H1 (cell line): ENCODE data around the gene PRTN3. TPM values are rescaled to one million over a fixed set of nuclear protein-coding genes. Genes with fewer than 3 reads are reported as not detected.

Source experiments
- CTCF ChIA-PET: fragments of 300-600 bp; sonication (Branson Sonifier 250); formaldehyde crosslinking; loops from one replicate; lab custom pipeline; 2021; ENCODE audit not compliant: partially characterized antibody; lab: Charles Lee
- POLR2A ChIA-PET: fragments of 300-600 bp; sonication (Branson Sonifier 250); formaldehyde crosslinking; loops from one replicate; lab custom pipeline; 2021; ENCODE audit warnings: inconsistent platforms; ENCODE audit not compliant: partially characterized antibody; lab: Charles Lee
- DNase-seq, 2 experiments: peaks; one replicate each; pipeline versions ENCODE4 v3.0.0 to v3.0.0-alpha.2; 2010 to 2022; ENCODE audit warnings: low spot score in 2 of 2, low read depth in 1 of 2, mixed read lengths in 1 of 2
- FAIRE-seq: peaks from 2 replicates; lab custom pipeline; 2011; peaks lifted over from hg19 to GRCh38; lab: Jason Lieb, UNC
- H2AFZ ChIP-seq: 2 replicates; pipeline ENCODE4 v1.8.1; 2012; ENCODE audit warnings: low read length, inconsistent platforms
- H2AK5ac ChIP-seq: 2 replicates; pipeline ENCODE4 v1.6.1; 2013; ENCODE audit warnings: low read depth, low read length
- H2BK120ac ChIP-seq: replicated peaks from 2 replicates; pipeline ENCODE3; 2013; ENCODE audit warnings: low read depth, low read length, inconsistent platforms
- H2BK12ac ChIP-seq: 2 replicates; pipeline ENCODE4 v1.6.1; 2013; ENCODE audit warnings: low read depth, low read length
- H2BK15ac ChIP-seq: 2 replicates; pipeline ENCODE4 v1.6.1; 2013; ENCODE audit warnings: low read length
- H2BK20ac ChIP-seq: 2 replicates; pipeline ENCODE4 v1.6.1; 2013; ENCODE audit warnings: low read length
- H2BK5ac ChIP-seq: 2 replicates; pipeline ENCODE4 v1.6.1; 2013; ENCODE audit warnings: low read depth, low read length
- H3K14ac ChIP-seq: 2 replicates; pipeline ENCODE4 v1.6.1; 2013; ENCODE audit warnings: inconsistent platforms; ENCODE audit not compliant: insufficient read length
- H3K18ac ChIP-seq: 2 replicates; pipeline ENCODE4 v1.6.1; 2013; ENCODE audit warnings: low read length; ENCODE audit errors: extremely low read depth
- H3K23ac ChIP-seq: 2 replicates; pipeline ENCODE4 v1.6.1; 2013; ENCODE audit warnings: inconsistent platforms; ENCODE audit not compliant: insufficient read length
- H3K23me2 ChIP-seq: 2 replicates; pipeline ENCODE4 v1.6.1; 2013; ENCODE audit warnings: low read depth, low read length
- H3K27ac ChIP-seq: 2 replicates; pipeline ENCODE4 v1.6.1; 2011; ENCODE audit warnings: low read depth, low read length, inconsistent platforms
- H3K27me3 ChIP-seq, 4 experiments: replicated peaks in 1 of 4; 1 replicate in 1 of 4; 2 replicates in 3 of 4; pipeline versions ENCODE4 v1.6.1 to v1.8.1; 2011 to 2013; ENCODE audit warnings: low read length in 3 of 4, mild to moderate bottlenecking in 3 of 4, inconsistent platforms in 2 of 4, mixed read lengths in 2 of 4, moderate library complexity in 1 of 4; ENCODE audit not compliant: control insufficient read depth in 3 of 4, insufficient read depth in 3 of 4; ENCODE audit errors: extremely low read depth in 1 of 4
- H3K36me3 ChIP-seq, 4 experiments: 2 replicates each; pipeline versions ENCODE4 v1.6.1 to v1.8.1; 2011 to 2013; ENCODE audit warnings: mild to moderate bottlenecking in 4 of 4, low read length in 3 of 4, moderate library complexity in 2 of 4, control low read depth in 1 of 4, inconsistent platforms in 1 of 4; ENCODE audit not compliant: insufficient read depth in 4 of 4, control insufficient read depth in 2 of 4
- H3K4ac ChIP-seq: replicated peaks from 2 replicates; pipeline ENCODE3; 2013; ENCODE audit warnings: low read length, low read depth, mixed read lengths, inconsistent platforms; ENCODE audit not compliant: insufficient read length
- H3K4me1 ChIP-seq, 4 experiments: replicated peaks in 1 of 4; 1 replicate in 1 of 4; 2 replicates in 3 of 4; pipeline versions ENCODE4 v1.6.1 to v1.8.1; 2011 to 2013; ENCODE audit warnings: low read length in 3 of 4, inconsistent platforms in 2 of 4, mixed read lengths in 1 of 4; ENCODE audit not compliant: insufficient read depth in 4 of 4, control insufficient read depth in 3 of 4
- H3K4me2 ChIP-seq, 2 experiments: 2 replicates each; pipeline versions ENCODE4 v1.6.1 to v1.8.1; 2011 to 2013; ENCODE audit warnings: low read depth in 2 of 2, low read length in 2 of 2, control low read depth in 1 of 2, inconsistent platforms in 1 of 2, mild to moderate bottlenecking in 1 of 2; ENCODE audit not compliant: insufficient read depth in 1 of 2
- H3K4me3 ChIP-seq, 4 experiments: fragments of 200-600, 300-600 bp in 1 of 4; sonication (generic), shearing (Covaris generic), sonication (Bioruptor Twin) in 1 of 4; 2 replicates each; pipeline versions ENCODE4 v1.5.1 to v1.8.1; 2011 to 2016; ENCODE audit warnings: low read length in 4 of 4, low read depth in 3 of 4, control low read depth in 2 of 4, inconsistent platforms in 2 of 4, mild to moderate bottlenecking in 2 of 4, mixed read lengths in 1 of 4, moderate library complexity in 1 of 4; ENCODE audit not compliant: insufficient read depth in 2 of 4; ENCODE audit errors: extremely low read depth in 1 of 4
- H3K56ac ChIP-seq: replicated peaks from 2 replicates; pipeline ENCODE3; 2013; ENCODE audit warnings: low read depth, mild to moderate bottlenecking, mixed read lengths, low read length, inconsistent platforms; ENCODE audit not compliant: insufficient read length
- H3K79me1 ChIP-seq: 2 replicates; pipeline ENCODE4 v1.6.1; 2013; ENCODE audit warnings: low read depth, low read length, control low read depth
- H3K79me2 ChIP-seq, 2 experiments: 2 replicates each; pipeline versions ENCODE4 v1.6.1 to v1.8.1; 2012 to 2013; ENCODE audit warnings: low read length in 2 of 2, mild to moderate bottlenecking in 2 of 2, inconsistent platforms in 1 of 2; ENCODE audit not compliant: insufficient read depth in 2 of 2, control insufficient read depth in 1 of 2
- H3K9ac ChIP-seq, 4 experiments: replicated peaks in 1 of 4; 1 replicate in 1 of 4; 2 replicates in 3 of 4; pipeline versions ENCODE4 v1.6.1 to v1.8.1; 2011 to 2013; ENCODE audit warnings: low read depth in 3 of 4, low read length in 3 of 4, control low read depth in 2 of 4, mild to moderate bottlenecking in 2 of 4, moderate library complexity in 2 of 4, inconsistent platforms in 1 of 4; ENCODE audit errors: extremely low read depth in 1 of 4
- H3K9me3 ChIP-seq, 2 experiments: 2 replicates each; pipeline versions ENCODE4 v1.6.1 to v1.8.1; 2012 to 2013; ENCODE audit warnings: mild to moderate bottlenecking in 2 of 2, moderate library complexity in 2 of 2, control low read depth in 1 of 2, inconsistent platforms in 1 of 2, low read depth in 1 of 2, low read length in 1 of 2, mixed read lengths in 1 of 2; ENCODE audit not compliant: insufficient read depth in 2 of 2
- H4K20me1 ChIP-seq, 2 experiments: replicated peaks in 1 of 2; 2 replicates each; pipeline versions ENCODE3 to v1.8.1; 2011 to 2013; ENCODE audit warnings: inconsistent platforms in 2 of 2, low read length in 2 of 2, mild to moderate bottlenecking in 1 of 2; ENCODE audit not compliant: insufficient read depth in 2 of 2, control insufficient read depth in 1 of 2
- H4K5ac ChIP-seq: 2 replicates; pipeline ENCODE4 v1.6.1; 2013; ENCODE audit warnings: low read length, low read depth, mixed read lengths, inconsistent platforms; ENCODE audit not compliant: insufficient read length
- H4K8ac ChIP-seq: 2 replicates; pipeline ENCODE4 v1.8.0; 2013; ENCODE audit warnings: mild to moderate bottlenecking, moderate library complexity, low read length, inconsistent platforms; ENCODE audit not compliant: insufficient read depth; ENCODE audit errors: extremely low read depth
- H4K91ac ChIP-seq: replicated peaks from 2 replicates; pipeline ENCODE3; 2013; ENCODE audit warnings: low read length, mixed read lengths, inconsistent platforms; ENCODE audit not compliant: insufficient read length
- BACH1 ChIP-seq: IDR thresholded peaks from 2 replicates; pipeline ENCODE4 v1.6.1; 2012; ENCODE audit warnings: low read length, improper control_type of control experiment
- BCL11A ChIP-seq, 2 experiments: IDR thresholded peaks; one replicate each; pipeline ENCODE4 v1.6.1; 2011; ENCODE audit warnings: low read depth in 2 of 2, low read length in 2 of 2, mild to moderate bottlenecking in 2 of 2
- CBX5 ChIP-seq: fragments of 300-800, 300-1000 bp; sonication (generic); IDR thresholded peaks from 2 replicates; pipeline ENCODE4 v1.7.1; 2016; ENCODE audit warnings: antibody characterized with exemption, low read length, low read depth
- CHD2 ChIP-seq: IDR thresholded peaks from 2 replicates; pipeline ENCODE4 v1.6.1; 2012; ENCODE audit warnings: low read length, improper control_type of control experiment
- EP300 ChIP-seq, 2 experiments: IDR thresholded peaks; 1 replicate in 1 of 2; 2 replicates in 1 of 2; pipeline ENCODE4 v1.6.1; 2011 to 2012; ENCODE audit warnings: low read depth in 2 of 2, low read length in 2 of 2, mild to moderate bottlenecking in 2 of 2, borderline replicate concordance in 1 of 2, inconsistent platforms in 1 of 2, moderate library complexity in 1 of 2
- NRF1 ChIP-seq: IDR thresholded peaks from 2 replicates; pipeline ENCODE4 v1.6.1; 2011; ENCODE audit warnings: mild to moderate bottlenecking, low read depth, low read length, improper control_type of control experiment
- RFX5 ChIP-seq: IDR thresholded peaks from 2 replicates; pipeline ENCODE4 v1.6.1; 2011; ENCODE audit warnings: low read depth, low read length, improper control_type of control experiment, borderline replicate concordance
- RNF2 ChIP-seq: fragments of 200-900, 300-1000 bp; sonication (generic); IDR thresholded peaks from 2 replicates; pipeline ENCODE4 v1.7.1; 2016; ENCODE audit warnings: borderline replicate concordance, low read depth, mild to moderate bottlenecking, antibody characterized with exemption, low read length; ENCODE audit not compliant: poor library complexity, severe bottlenecking; ENCODE audit errors: missing control alignments
- SP1 ChIP-seq: IDR thresholded peaks from 2 replicates; pipeline ENCODE4 v1.6.1; 2011; ENCODE audit warnings: low read depth, low read length
- TAF7 ChIP-seq: optimal IDR thresholded peaks from 2 replicates; pipeline ENCODE3; 2011; ENCODE audit warnings: low read depth, mild to moderate bottlenecking, inconsistent platforms, low read length, moderate library complexity, borderline replicate concordance
- ZNF274 ChIP-seq: IDR thresholded peaks from 2 replicates; pipeline ENCODE4 v1.7.0; 2012; ENCODE audit warnings: low read length, borderline replicate concordance; ENCODE audit errors: extremely low read depth
- WGBS, 2 experiments: shearing (Covaris generic) in 1 of 2; methylation state at CpG; one replicate each; pipeline versions ENCODE4 v1.1.6 to v1.1.7; 2013 to 2015; ENCODE audit warnings: low lambda C conversion rate in 2 of 2, mixed read lengths in 2 of 2, inconsistent platforms in 1 of 2, low coverage in 1 of 2, missing lambda C conversion rate in 1 of 2; ENCODE audit not compliant: insufficient replicate concordance in 2 of 2, insufficient coverage in 1 of 2, insufficient read length in 1 of 2; ENCODE audit errors: extremely low coverage in 1 of 2, missing lambda C conversion rate in 1 of 2; 5-methylcytosine and 5-hydroxymethylcytosine counted together
- polyA plus RNA-seq, 7 experiments: library from polyadenylated mRNA; depleted of rRNA in 3 of 7; stranded (reverse) in 5 of 7; unstranded in 2 of 7; fragments of >200 nt in 5 of 7; fragments of 200-250 nt in 2 of 7; gene quantifications; 1 replicate in 5 of 7; 2 replicates in 1 of 7; 4 replicates in 1 of 7; pipeline versions ENCODE4 v1.2.1 to v1.2.3, GENCODE V29; 2011 to 2013; ENCODE audit warnings: missing spikeins in 2 of 7, mixed read lengths in 2 of 7
- total RNA-seq: library from RNA; stranded (reverse); fragmentation: NEBNext Ultra II Directional; extraction: Animal tissue kit (Norgen Biotek cat#: 25700); gene quantifications from 2 replicates; pipeline ENCODE4 v1.2.1, GENCODE V29; 2021

The PRTN3 gene
- total and polyA plus RNA-seq, 2 of the 8 experiments (the other 6 are each of a cell fraction or from before 2014, with no cell fraction given): 0.39 to 2.1 TPM

DNA sequence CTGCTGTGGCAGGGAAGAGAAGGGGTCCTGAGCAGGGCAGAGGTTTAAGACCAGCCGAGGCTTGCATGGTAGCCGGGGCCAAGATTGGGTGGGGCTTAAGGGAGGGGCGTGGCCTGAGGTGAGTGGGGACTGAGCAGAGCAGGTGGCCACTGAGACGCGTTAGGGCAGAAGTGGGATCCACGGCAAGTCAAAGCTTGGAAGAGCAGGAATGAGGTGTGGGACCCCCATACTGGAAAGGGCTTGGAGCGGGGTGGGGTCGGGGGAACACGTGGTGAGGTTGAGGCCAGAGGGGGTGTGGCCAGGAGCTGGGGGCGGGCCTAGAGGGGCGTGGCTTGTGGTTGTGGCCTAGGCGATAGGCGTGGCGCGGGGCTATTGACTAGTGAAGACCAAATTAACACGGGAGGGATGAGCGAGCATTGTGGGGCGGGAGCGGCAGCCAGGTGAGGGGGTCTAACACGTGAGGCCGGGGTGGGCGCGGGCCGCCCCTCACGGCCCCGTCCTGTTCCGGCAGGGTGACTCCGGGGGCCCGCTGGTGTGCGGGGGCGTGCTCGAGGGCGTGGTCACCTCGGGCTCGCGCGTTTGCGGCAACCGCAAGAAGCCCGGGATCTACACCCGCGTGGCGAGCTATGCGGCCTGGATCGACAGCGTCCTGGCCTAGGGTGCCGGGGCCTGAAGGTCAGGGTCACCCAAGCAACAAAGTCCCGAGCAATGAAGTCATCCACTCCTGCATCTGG lies 21.9 kb downstream of the PRTN3 start:
- H3K27me3 ChIP-seq: peaks cover 9 to 25% (median 13%) of the 10 kb centered on the region in 4 experiments
- peak overlapping the region; percentile 60 for H3K18ac ChIP-seq
- peaks cover 0 to 11% (median 7%) of the 10 kb centered on the region in 4 experiments; a peak in 6 of 7 replicates for H3K4me1 ChIP-seq
- H3K23ac ChIP-seq: no peak overlapping the region
- H2BK20ac ChIP-seq: peak overlapping the region; percentile 80; the same call in 1 of the 2 replicates
- no peaks in the 10 kb centered on the region for H3K79me2 ChIP-seq
- no peak overlapping the region for H3K56ac ChIP-seq
- no peak overlapping the region for H2AFZ ChIP-seq
- H3K4ac ChIP-seq: no peak overlapping the region
- H2AK5ac ChIP-seq: no peak overlapping the region
- H3K14ac ChIP-seq: no peak overlapping the region
- ChIA-PET POLR2A (interaction anchor here (0.6 to 2.8 kb wide), 19 partner anchors 10 to 290 kb away, joined by 3 to 22 read pairs (median 3); partner anchors contain the start of genes AZU1, BSG, KISS1R and MED16), CTCF (interaction anchor here (1.2 to 3.8 kb wide), 16 partner anchors 8 to 381 kb away, joined by 3 to 22 read pairs (median 8); partner anchors contain the start of gene WDR18)
- peaks cover 0 to 10% of the 10 kb centered on the region in 2 experiments for H4K20me1 ChIP-seq
- H4K5ac ChIP-seq: peak overlapping the region; percentile 66
- no peaks in the 10 kb centered on the region for H3K9me3 ChIP-seq
- H2BK120ac ChIP-seq: no peak overlapping the region
- H4K91ac ChIP-seq: peak overlapping the region; percentile 91
- no peaks in the 10 kb centered on the region; a peak in 1 of 8 replicates for H3K36me3 ChIP-seq
- no peak overlapping the region for H3K27ac ChIP-seq
- H2BK15ac ChIP-seq: no peak overlapping the region
- H3K9ac ChIP-seq: peak overlapping the region in 1 of 4 experiments; percentile 12; a peak in 1 of 7 replicates
- H3K4me2 ChIP-seq: peak overlapping the region; percentile 63 to 72
- peaks cover 10% of the 10 kb centered on the region; the same call in 1 of the 2 replicates for H3K23me2 ChIP-seq
- FAIRE-seq: no peak
- H2BK5ac ChIP-seq: no peak overlapping the region; the same call in 1 of the 2 replicates
- DNase-seq: peak; percentile 70 to 98
- peak overlapping the region; percentile 19 to 59 (median 34); a peak in 7 of 8 replicates for H3K4me3 ChIP-seq
- peak overlapping the region; percentile 95; the same call in 1 of the 2 replicates for H4K8ac ChIP-seq
- no peaks in the 10 kb centered on the region for H3K79me1 ChIP-seq
- 0 out of 2 replicates have a peak overlapping the region, but pooled peaks have one; percentile 50 for H2BK12ac ChIP-seq
- 23% methylated on average over 32 of the region's 48 CpGs; no CpG with 5 or more reads in 1 of the 2 experiments for WGBS, 2 experiments
- TF ChIP-seq NRF1: no peak
- no peak for TF ChIP-seq RFX5
- TF ChIP-seq CBX5: no peak
- TF ChIP-seq EP300 (IDR thresholded peaks at IDR 0.05; ENCODE audit: borderline replicate concordance in 1 of 2, low read depth in 2 of 2, low read length in 2 of 2): no peak
- TF ChIP-seq ZNF274: no peak
- TF ChIP-seq BCL11A (IDR thresholded peaks at IDR 0.05; ENCODE audit: low read depth in 2 of 2, low read length in 2 of 2): no peak
- peak; percentile 16; the same call in 1 of the 2 replicates for TF ChIP-seq SP1
- TF ChIP-seq CHD2: no peak
- TF ChIP-seq RNF2: no peak
- TF ChIP-seq BACH1: no peak
- TF ChIP-seq TAF7: no peak
